Activated CD4-positive, CD25-positive, alpha-beta regulatory T cell treated with anti-CD3 and anti-CD28 coated beads, Interleukin-2, amount 50 U/mL, for 24 hours (primary cell): ENCODE results near the gene PSMG2.

Experiments
- ATAC-seq, 2 donors: fragments of 150-1000 bp; cut with Tn5 transposase; one replicate each; pipeline ENCODE4 v1.10.0; 2021; ENCODE audit warnings: mild to moderate bottlenecking in 1 of 2, moderate library complexity in 1 of 2

PSMG2 gene, protein sequence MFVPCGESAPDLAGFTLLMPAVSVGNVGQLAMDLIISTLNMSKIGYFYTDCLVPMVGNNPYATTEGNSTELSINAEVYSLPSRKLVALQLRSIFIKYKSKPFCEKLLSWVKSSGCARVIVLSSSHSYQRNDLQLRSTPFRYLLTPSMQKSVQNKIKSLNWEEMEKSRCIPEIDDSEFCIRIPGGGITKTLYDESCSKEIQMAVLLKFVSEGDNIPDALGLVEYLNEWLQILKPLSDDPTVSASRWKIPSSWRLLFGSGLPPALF

DNA sequence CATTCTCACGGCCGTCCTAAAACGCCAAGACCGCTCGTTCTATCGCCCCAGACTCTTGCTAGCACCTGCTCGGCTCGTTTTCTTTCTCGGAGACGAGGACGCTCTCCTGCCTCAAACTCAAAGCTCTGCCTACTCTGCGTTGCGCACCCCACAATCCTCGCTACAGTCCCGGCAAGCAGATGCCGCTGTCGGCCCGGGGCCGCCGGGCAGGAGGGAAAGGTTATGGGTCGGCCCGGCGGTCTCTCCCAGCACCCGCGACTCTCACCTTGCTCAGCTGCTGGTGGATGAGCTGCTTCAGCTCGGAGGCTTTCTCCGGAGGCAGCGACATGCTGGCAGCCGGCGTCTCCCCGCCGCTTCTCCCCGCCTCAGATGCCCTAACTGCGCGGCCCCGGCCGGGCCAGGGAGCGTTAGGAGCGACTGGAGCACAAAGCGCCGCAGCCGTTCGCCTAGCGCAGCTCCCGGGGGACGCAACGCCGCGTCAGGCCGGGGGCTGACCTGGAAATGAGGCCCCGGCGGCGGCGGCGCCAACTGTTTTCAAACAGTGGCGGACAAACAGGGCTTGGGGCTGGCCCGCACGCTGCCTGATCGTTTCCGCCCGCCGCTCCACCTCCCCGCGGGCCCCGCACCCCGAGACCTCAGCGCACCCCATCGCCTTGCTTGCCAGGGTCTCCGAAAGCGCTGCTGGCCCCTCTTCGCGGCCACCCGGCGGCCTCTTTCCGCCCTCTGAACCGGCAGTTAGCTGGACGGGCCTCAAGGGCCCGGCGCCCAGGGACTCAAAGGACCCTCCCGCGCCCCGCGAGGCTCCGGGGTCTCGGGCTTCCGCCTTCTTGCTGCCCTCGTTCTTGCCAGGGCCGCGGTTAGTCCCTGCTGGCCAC is at the start of gene PSMG2, which contains the start of gene CEP76:
Gene PSMG2 (plus strand): TSS at position 822 of the 875 bp plus-strand sequence. CDS start 66 bp downstream, outside the sequence.
Gene CEP76 (minus strand): TSS at position 503 of the 875 bp plus-strand sequence. CDS start 175 bp downstream, at position 328.
- peak; percentile 81 to 83 for ATAC-seq

DNA sequence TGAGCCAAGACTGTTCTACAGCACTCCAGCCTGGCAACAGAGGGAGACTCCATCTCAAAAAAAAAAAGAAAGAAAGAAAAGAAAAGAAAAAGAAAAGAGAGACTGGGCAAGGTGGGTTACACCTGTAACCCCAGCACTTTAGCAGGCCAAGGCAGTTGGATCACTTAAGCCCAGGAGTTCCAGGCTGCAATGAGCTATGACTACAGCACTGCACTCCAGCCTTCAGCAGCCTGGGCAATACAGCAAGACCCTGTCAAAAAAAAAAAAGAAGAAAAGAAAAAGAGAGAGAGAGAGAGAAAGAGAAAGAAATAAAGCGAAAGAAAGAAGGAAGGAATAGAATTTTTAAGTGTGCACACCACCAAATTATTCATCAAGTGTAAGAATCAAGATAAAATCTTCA is 47.9 kb upstream of the PSMG2 start:
- no peak for ATAC-seq

DNA sequence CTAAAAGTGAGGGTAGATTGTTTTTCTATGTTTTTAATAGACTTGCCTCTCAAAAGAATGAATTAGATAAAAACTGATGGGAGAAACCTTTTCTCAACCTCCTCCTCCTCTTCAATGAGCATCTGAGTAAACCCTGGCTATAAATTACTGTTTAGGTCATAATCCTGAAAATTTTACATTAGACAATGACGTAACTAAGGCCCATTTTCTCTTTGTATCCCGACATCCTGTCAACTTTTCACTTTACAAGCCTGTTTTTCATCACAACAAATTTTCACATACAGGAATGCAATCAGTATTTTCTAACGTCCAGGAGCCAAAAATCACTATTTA is 46.3 kb upstream of the PSMG2 start:
- no peak for ATAC-seq

DNA sequence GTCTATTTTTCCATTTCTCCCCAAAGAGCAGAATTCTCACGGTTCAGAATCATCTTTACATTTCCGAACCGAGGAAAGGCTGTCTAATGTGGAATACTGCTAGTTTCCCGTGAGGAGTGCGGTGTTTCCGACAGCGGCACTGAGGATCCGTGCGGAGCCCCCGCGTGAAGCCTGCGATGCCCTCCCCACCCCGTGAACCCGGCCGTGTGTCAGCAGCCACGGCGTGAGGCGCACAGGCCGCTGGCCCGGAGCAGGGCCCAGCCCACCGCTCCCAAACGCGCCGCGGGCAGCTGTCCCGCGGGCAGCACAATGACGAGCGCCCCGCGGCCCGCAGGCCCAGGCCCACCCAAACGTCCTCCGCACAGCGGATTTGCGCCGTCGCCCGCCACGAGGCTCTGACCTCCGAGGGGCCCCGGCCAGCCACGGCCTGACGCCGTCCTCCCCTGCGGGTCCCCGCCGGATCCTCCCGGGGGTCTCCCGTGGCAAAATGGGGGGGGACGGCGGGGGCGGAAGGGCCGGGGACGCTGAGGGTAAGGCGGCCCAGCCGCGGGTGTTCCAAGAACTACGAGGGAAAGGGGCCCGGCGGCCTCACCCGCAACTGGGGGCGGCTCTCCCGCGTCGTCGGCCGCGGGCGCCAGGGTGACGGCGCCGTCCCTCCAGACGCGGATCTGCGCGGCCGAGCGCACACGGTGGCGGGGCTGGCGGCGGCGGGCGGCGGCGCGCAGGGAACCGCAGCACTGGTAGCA is 45.7 kb upstream of the PSMG2 start:
- ATAC-seq = peak; percentile 62 to 69

DNA sequence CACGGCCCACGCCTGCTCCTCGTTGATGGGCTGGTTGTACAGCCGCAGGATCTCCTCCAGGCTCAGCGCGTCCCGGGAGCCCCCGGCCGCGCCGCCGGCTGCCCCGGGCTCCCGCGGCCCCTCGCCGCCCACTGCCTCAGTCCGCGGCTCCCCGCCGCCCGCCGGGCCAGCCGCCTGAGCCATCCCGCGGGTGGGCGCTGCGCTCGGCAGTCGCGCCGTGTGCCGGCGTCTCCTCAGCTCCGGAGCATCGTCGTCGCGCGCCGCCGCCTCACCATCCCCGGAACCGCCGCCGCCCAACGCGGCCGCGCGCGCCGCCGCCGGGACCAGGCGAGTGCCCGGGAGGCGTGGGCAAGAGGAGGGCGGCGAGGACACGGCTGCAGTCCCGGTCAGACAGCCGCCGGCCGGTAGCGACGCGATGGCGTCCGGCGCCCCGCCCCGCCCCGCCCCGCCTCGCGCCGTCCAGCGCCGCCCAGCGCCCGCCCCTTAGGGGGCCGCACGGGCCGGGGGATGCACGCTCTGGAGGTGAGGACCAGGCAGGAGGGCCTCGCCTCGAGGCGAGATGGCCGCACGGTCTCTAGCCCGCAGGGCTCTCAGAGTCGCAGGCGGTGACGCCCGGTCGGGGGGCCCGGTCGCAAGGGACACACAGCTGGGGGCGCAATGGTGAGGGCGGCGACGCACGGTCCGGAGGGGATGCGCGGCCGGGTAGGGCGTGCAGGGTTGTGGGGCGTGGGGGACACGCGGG is 45.0 kb upstream of the PSMG2 start, which contains the start of gene SPIRE1:
Gene SPIRE1 (minus strand): TSS at position 424 of the 742 bp plus-strand sequence. CDS start 241 bp downstream, at position 183.
- peak; percentile 48 to 69 for ATAC-seq

DNA sequence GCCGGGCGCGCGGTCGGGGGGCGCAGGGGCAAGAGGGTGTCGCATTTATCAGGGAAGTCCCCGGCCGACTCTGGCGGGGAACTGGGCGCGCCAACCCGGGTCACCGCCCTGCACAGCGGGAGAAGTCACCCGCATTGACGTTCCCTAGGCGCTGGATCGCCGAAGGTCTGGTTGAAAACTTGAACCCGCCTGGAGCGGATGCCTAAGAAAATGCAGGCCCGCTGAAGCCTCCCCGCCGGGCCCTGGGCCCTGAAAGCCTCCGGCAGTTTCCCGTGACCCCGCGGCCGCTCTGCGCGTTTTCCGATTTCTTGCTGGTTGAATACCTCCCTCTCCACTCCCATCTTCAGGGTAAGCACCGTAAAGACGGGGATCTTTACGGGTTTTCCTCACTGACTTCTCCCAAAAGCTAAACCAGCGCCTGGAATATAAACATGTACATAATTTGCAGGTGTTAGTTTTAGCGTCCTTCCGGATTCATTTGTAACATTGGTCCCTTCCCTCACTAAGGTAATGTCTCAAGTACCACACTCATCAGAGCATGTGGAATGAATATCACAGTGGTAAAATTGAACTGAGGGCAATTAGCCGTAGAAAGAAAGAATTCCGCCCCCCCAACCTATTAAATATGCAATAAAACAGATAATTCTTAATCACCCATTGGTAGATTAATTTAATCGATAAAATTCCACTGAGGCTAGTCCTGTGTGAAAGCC is 44.3 kb upstream of the PSMG2 start:
- ATAC-seq = peak; percentile 20 to 22

DNA sequence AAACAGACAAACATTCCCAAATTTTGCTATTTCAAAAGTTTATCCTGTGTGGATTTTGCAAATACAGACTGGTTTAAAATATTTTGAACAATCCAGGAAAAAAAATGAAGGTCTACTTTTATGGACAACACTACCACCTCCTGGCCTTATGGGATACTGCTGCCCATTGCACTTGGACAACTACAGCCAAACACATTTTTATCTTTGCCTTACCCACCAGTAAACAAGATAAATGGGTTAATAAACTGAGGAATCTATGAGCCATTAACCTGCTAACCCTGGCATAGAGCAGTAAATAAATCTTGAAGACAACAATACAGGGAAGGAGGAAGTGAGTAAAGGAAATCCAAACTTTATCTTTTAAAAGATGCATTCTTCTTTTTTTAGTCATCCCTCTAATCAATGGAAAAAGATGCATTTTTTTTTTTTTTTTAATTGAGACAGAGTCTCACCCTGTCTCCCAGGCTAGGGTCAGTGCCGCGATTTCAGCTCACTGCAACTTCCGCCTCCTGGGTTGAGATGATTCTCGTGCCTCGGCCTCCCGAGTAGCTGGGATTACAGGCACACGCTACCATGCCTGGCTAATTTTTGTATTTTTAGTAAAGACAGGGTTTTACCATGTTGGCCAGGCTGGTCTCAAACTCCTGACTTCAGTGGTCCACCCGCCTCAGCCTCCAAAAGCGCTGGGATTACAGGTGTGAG is 42.8 kb upstream of the PSMG2 start:
- no peak for ATAC-seq

DNA sequence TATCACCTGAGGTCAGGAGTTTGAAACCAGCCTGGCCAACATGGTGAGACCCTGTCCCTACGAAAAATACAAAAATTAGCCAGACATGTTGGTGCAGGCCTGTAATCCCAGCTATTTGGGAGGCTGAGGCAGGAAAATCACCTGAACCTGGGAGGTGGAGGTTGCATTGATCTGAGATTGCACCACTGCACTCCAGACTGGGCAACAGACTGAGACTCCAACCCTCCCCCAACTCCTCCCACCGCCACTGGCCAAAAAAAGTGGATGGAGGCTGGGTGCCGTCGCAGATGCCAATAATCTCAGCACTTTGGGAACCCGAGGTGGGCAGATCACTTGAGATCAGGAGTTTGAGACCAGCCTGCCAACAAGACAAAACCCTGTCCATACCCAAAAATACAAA is 34.8 kb upstream of the PSMG2 start:
- no peak for ATAC-seq

DNA sequence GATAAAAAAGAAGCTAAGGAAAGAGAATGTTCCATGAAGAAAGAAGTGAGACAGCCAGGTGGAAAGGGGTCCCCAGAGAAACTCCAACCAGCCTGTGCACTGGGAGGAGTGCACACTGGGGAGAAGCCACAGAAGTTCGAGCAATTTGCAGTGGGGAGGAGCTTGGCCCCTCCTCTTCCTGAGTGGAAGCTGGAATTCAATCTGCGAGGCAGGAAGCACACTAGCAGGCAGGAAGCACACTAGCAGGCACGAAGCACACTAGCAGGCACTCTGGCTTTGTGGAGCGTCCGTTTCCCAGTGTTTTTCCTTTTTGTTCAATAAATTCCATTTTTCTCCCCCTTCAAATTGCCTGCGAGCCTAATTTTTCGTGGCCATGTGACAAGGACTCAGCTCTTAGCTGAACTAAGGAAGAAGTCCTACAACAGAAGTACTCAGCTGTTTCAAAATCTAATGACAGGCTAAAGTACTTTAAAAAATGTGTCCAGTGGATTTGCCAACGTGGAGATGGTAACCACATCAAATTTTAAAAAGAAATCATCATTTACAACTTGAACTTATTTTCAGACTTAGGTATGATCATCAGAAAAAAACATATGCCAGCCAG is 23.6 kb upstream of the PSMG2 start:
- no peak for ATAC-seq

DNA sequence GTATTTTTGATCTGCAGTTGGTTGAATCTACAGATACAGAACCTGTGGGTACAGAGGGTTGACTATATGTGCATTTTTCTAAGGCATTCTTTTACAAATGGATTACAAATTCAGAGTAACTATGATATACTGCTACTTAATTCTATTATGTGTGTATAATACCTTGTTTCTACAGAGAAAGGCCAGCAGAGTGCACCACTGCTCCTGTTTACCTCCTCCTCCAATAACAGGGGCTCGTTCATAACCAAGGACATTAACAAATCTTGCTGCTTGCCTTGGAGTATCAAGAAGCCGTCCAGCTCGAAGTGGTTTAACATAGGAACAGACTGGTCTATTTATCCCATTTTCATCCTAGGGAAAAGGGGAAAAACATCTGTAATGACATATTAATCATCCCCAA is 16.7 kb upstream of the PSMG2 start:
- no peak for ATAC-seq

DNA sequence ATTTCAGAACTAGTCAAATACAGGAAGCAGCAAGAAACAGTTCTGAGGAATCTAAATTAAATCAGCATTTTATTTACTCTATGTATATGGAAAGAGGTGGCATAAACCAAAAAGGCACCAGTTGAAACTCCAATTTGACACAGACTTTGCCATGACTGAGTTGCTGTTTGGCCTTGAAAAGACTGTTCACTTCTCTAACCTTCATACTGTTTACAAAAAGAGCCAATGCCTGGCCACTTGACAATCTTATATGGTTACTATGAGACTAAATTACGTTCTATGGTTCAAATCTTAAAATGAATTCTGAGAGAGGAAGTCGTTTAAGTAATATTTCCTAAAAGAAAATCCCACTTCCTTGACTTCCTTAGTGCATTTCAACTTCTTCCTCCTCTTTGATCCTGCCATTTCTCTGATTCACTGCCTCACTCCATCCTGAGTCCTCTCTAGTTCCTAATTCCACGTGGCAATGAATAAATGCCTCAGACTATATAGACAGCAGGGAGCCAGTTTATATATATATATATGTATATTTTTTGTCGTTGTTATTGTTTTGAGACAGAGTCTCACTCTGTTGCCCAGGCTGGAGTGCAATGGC is 13.5 kb upstream of the PSMG2 start:
- ATAC-seq = no peak

DNA sequence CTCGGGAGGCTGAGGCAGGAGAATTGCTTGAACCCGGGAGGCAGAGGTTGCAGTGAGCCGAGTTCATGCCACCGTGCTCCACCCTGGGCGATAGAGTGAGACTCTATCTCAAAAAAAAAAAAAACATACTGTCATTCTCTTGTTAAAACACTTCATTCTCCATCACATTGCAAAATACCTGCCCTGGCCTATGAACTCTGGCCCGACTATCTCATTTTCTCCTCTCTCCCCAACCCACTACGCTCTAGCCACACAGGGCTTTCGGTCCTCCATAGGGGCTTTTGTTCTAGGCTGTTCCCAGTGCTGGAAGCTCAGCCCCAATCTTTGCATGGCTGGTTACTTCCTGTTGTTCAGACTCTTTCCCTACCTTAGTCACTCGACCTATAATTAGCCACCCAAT is 10.6 kb upstream of the PSMG2 start:
- ATAC-seq = no peak

DNA sequence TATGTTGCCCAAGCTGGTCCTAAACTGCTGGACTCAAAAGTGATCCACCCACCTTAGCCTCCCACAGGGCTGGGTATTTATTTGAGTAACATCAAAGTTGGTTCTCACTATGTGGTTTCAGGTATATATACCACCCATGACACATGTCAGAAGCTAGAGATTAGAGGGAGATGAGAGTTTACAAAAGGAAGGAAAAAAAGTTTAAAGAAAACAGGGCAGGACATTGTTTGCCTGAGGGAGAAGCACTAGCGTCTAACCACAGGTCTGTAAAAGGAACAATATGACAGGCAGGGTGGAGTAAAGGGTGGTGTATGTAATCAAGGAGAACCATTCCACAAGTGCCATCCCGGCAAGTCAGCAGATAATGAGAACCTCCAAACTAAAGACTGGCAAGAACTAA is 8.8 kb upstream of the PSMG2 start:
- no peak for ATAC-seq

DNA sequence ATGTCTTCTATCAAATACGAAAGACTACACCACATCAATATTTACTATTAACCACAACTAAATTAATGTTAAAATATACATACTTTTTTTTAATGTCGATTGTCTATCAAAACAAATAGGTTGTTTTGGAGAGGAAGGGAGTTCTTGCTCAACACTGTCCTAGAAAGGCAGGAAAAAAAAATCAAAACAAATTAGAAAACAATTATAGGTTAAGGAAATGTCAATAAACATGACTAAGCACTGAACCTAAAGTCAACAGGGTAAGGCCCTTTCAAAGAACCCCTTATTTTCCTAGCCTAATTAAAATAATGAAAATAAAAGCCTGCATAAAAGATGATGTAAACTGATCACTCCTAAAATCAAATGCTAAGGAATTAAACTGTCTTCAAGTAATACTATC is 3.1 kb upstream of the PSMG2 start:
- no peak for ATAC-seq

DNA sequence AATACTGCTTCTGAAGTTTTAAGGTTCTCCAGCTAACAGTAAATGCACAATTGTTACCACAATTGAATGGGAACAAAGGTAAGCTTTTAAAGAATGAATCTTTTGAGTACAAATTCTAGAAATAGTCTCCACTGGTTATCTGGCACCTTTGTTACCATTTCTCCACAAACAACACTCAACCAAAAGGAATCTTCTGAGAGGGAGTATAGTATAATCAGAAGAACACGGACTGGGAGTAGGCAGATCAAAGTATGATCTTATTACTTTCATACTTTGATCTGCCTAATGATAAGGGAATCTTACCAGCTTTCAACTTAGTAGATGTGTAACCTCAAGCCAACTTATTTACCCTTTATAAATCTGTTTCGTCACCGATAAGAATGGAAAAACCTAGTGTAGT is 1.7 kb upstream of the PSMG2 start:
- ATAC-seq = peak; percentile 12 to 37

DNA sequence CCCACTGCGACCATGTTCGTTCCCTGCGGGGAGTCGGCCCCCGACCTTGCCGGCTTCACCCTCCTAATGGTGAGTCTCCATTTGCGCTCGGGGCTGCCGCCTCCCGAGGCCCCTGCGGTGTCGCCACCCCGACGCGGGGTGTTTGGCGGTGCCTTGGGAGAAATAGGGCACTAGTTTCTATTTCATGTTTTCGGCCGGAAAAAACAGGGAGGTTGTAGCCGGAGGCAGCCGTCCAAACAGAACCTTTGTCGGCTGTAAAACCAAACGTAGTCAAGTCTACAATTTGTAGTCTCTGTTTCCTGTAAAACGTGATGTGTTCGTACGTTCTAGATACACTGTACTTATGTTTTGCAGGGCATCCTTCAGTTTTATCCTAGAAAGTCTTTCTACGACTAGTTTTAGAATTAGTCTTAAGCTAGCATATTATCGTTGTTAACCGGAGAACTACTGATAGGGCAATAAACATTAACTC is 290 bp downstream of the PSMG2 start:
- ATAC-seq = peak in 1 of 2 donors; percentile 52

DNA sequence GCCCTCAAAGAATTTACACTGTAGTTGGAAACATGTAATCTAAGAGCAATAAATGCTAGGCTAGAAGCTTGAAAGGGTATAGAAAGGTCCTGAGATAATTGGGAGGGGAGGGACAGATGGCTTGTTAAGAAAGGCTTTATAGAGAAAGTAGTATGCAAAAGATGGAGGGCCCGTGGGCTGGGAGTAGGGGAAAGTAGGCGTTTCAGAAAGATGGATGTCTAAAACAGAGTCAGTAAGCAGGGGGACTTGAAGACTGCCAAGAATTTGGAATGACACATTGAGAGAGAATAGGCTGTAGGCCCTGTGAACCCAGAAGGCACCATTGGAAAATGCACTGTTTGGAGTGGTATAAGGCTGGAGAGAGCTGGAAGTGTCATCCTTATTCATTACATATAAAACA is 822 bp downstream of the PSMG2 start:
- ATAC-seq = no peak

DNA sequence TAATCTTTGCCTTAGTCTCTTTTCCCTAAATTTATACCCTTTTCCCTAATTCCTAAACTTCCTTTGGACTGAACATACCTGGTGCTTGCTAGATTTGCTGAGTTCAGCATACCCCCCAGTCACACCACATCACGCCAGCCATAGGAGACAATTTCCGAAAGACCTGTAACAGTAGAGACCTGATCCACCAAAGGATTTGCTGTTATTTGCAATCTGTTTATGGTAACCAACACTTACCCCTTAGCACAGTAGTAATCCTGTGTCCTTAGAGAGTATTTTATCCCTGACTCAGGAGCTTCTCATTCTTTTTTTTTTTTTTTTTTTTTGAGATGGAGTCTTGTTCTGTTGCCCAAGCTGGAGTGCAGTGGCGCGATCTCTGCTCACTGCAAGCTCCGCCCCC is 8.6 kb downstream of the PSMG2 start:
- ATAC-seq = no peak

DNA sequence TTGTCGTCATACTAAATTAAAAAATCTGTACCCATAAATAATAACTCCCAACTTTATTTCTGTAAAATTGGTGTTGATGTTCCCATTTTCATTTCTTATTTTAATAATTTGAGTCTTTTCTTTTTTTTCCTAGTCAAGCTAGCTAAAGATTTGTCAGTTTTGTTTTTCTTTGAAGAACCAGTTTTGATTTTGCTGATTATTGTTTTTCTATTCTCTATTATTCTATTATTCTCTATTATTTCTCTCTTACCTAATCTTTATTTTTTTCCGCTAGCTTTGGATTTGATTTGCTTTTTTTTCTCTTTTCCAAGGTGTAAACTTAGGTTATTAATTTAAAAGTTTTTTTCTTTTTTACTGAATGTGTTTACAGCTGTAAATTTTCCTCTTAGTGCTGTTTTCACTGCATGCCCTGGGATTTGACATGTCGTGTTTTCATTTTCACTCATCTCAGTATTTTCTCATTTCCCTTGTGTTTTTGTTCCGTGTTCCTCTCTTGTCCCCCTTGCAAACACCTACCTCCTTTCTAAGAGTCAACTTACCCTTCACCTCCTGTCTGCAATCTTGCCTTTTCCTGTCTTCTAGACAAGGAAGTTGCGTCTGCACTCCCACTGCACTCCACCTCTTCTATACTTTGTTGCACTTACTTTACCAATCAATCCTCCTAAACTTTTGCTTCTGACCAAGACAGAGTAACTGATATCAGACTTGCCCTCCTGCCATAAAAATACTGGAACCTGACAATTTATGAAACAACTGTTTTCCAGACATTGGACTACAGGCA is 18.8 kb downstream of the PSMG2 start:
- no peak for ATAC-seq
